ENCODE measurements around the gene MRC1.

The MRC1 gene

DNA sequence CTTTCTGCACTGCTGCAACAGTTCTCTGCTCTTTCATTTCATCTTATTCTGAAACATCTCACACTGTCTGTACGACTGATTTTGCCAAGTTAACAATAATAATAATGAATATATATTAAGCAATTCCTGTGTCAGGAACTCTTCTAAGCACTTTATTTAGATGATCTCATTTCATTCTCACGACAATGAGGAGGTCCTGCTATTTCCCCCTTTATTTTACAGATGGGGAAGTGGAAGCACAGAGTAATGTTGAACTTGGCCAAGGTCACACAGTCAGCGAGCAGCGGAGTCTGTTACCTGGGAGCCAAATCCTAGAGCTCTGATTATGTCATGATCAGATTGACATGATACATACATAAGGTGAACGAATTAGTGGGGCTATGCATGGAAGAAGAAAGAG lies 5.8 kb downstream of the MRC1 start:
- Histone ChIP-seq H3K9ac (ENCODE audit: low read depth in 1 of 2, low read length in 2 of 2) (no peak overlapping the region), H3K9me3 (ENCODE audit: control insufficient read depth in 1 of 2, low read length in 2 of 2) (no peaks in the 10 kb centered on the region), H3K27me3 (ENCODE audit: control insufficient read depth in 1 of 2, insufficient read depth in 2 of 2, low read length in 2 of 2) (no peaks in the 10 kb centered on the region), H3K4me3 (ENCODE audit: low read depth in 1 of 2, low read length in 2 of 2) (no peak overlapping the region), H3K4me1 (ENCODE audit: control insufficient read depth in 1 of 2, insufficient read depth in 2 of 2, low read length in 2 of 2) (no peaks in the 10 kb centered on the region), H3K36me3 (ENCODE audit: control insufficient read depth in 1 of 2, insufficient read depth in 2 of 2, low read length in 2 of 2) (no peaks in the 10 kb centered on the region), H3K27ac (ENCODE audit: low read depth, low read length) (no peak overlapping the region)

DNA sequence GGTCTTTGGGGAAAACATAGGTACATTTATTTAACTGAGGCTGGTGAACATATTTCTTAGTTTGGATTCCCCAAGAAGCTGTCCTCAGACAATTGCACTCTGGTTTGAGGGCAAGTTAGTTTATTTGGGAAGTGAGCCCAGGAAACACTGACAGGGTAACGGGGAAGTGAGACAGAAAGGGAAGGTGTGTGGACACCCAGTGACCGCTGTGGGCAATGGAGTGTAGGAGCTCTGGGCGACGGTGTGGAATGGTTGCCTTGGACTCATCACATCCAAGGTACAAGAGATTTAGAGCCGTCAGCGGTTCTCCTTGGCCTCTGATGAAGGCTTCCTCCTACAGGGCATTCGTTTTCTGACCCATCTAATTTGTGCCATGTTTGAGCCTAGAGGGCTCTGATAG lies 7.1 kb downstream of the MRC1 start:
- Histone ChIP-seq H3K36me3 (ENCODE audit: control insufficient read depth in 1 of 2, insufficient read depth in 2 of 2, low read length in 2 of 2) (no peaks in the 10 kb centered on the region), H3K4me3 (ENCODE audit: low read depth in 1 of 2, low read length in 2 of 2) (no peak overlapping the region), H3K4me1 (ENCODE audit: control insufficient read depth in 1 of 2, insufficient read depth in 2 of 2, low read length in 2 of 2) (no peaks in the 10 kb centered on the region), H3K27ac (ENCODE audit: low read depth, low read length) (no peak overlapping the region), H3K9me3 (ENCODE audit: control insufficient read depth in 1 of 2, low read length in 2 of 2) (no peaks in the 10 kb centered on the region), H3K9ac (ENCODE audit: low read depth in 1 of 2, low read length in 2 of 2) (no peak overlapping the region), H3K27me3 (ENCODE audit: control insufficient read depth in 1 of 2, insufficient read depth in 2 of 2, low read length in 2 of 2) (no peaks in the 10 kb centered on the region)

GRCh38 chr10:17817316-17817715 lies 8.2 kb downstream of the MRC1 start:
- Histone ChIP-seq H3K36me3 (ENCODE audit: control insufficient read depth in 1 of 2, insufficient read depth in 2 of 2, low read length in 2 of 2) (no peaks in the 10 kb centered on the region), H3K4me1 (ENCODE audit: control insufficient read depth in 1 of 2, insufficient read depth in 2 of 2, low read length in 2 of 2) (no peaks in the 10 kb centered on the region), H3K27me3 (ENCODE audit: control insufficient read depth in 1 of 2, insufficient read depth in 2 of 2, low read length in 2 of 2) (no peaks in the 10 kb centered on the region), H3K4me3 (ENCODE audit: low read depth in 1 of 2, low read length in 2 of 2) (no peak overlapping the region), H3K9ac (ENCODE audit: low read depth in 1 of 2, low read length in 2 of 2) (no peak overlapping the region), H3K27ac (ENCODE audit: low read depth, low read length) (no peak overlapping the region), H3K9me3 (ENCODE audit: control insufficient read depth in 1 of 2, low read length in 2 of 2) (no peaks in the 10 kb centered on the region)

- no peaks in the 10 kb centered on the region for H3K4me1 ChIP-seq (ENCODE audit: control insufficient read depth in 1 of 2, insufficient read depth in 2 of 2, low read length in 2 of 2)
- H3K36me3 ChIP-seq (ENCODE audit: control insufficient read depth in 1 of 2, insufficient read depth in 2 of 2, low read length in 2 of 2), result no peaks in the 10 kb centered on the region
- H3K27me3 ChIP-seq (ENCODE audit: control insufficient read depth in 1 of 2, insufficient read depth in 2 of 2, low read length in 2 of 2), result no peaks in the 10 kb centered on the region
- H3K9me3 ChIP-seq (ENCODE audit: control insufficient read depth in 1 of 2, low read length in 2 of 2), result no peaks in the 10 kb centered on the region
- no peak overlapping the region for H3K4me3 ChIP-seq (ENCODE audit: low read depth in 1 of 2, low read length in 2 of 2)
- H3K27ac ChIP-seq (ENCODE audit: low read depth, low read length), result no peak overlapping the region
- H3K9ac ChIP-seq (ENCODE audit: low read depth in 1 of 2, low read length in 2 of 2), result no peak overlapping the region
These were observed 8.6 kb downstream of the MRC1 start for GRCh38 chr10:17817790-17818189.

GRCh38 chr10:17819836-17820235 lies 10.7 kb downstream of the MRC1 start:
- Histone ChIP-seq H3K27me3 (ENCODE audit: control insufficient read depth in 1 of 2, insufficient read depth in 2 of 2, low read length in 2 of 2) (no peaks in the 10 kb centered on the region), H3K4me3 (ENCODE audit: low read depth in 1 of 2, low read length in 2 of 2) (no peak overlapping the region), H3K4me1 (ENCODE audit: control insufficient read depth in 1 of 2, insufficient read depth in 2 of 2, low read length in 2 of 2) (no peaks in the 10 kb centered on the region), H3K27ac (ENCODE audit: low read depth, low read length) (no peak overlapping the region), H3K9ac (ENCODE audit: low read depth in 1 of 2, low read length in 2 of 2) (no peak overlapping the region), H3K36me3 (ENCODE audit: control insufficient read depth in 1 of 2, insufficient read depth in 2 of 2, low read length in 2 of 2) (no peaks in the 10 kb centered on the region), H3K9me3 (ENCODE audit: control insufficient read depth in 1 of 2, low read length in 2 of 2) (no peaks in the 10 kb centered on the region)

DNA sequence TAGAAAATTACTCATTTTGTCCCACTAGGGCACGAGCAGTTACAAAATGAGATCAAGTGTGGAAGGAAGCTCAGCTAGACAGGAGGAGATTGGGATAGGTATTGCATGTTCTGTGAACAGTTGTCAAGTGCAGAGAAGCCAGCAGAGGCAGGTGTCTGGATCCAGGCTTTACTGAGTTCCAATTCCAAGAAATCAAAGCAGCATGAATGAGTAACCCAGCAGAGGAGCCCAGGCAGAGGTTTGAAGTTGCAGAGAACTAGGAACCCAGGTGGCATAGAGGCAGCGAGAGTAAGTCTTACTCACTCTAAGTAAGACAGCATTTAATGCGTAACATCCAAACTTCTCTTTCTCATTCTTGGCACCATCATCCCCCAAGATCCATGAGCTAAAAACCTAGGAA lies 11.8 kb downstream of the MRC1 start:
- Histone ChIP-seq H3K27ac (ENCODE audit: low read depth, low read length) (no peak overlapping the region), H3K9ac (ENCODE audit: low read depth in 1 of 2, low read length in 2 of 2) (no peak overlapping the region), H3K27me3 (ENCODE audit: control insufficient read depth in 1 of 2, insufficient read depth in 2 of 2, low read length in 2 of 2) (no peaks in the 10 kb centered on the region), H3K4me3 (ENCODE audit: low read depth in 1 of 2, low read length in 2 of 2) (no peak overlapping the region), H3K9me3 (ENCODE audit: control insufficient read depth in 1 of 2, low read length in 2 of 2) (no peaks in the 10 kb centered on the region), H3K36me3 (ENCODE audit: control insufficient read depth in 1 of 2, insufficient read depth in 2 of 2, low read length in 2 of 2) (no peaks in the 10 kb centered on the region), H3K4me1 (ENCODE audit: control insufficient read depth in 1 of 2, insufficient read depth in 2 of 2, low read length in 2 of 2) (no peaks in the 10 kb centered on the region)

DNA sequence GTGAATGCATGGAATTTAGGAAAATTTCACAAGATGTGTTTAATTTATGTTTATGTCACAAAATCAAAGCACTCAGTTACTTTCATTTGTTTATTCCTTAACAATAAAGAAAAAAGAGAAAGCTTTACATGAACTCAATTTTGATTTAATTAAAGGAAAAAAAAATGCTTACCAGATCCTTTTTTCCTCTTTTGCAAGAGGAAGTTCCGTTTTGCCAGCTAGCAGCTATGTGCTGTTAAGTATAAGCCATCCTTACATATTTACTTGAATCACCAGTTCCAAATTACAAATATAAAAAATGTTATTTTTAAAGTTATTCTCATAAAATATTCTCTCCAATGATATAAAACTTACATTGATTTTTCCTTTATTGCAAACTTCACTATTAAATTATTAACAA lies 12.7 kb downstream of the MRC1 start:
- Histone ChIP-seq H3K4me1 (ENCODE audit: control insufficient read depth in 1 of 2, insufficient read depth in 2 of 2, low read length in 2 of 2) (no peaks in the 10 kb centered on the region), H3K9ac (ENCODE audit: low read depth in 1 of 2, low read length in 2 of 2) (no peak overlapping the region), H3K9me3 (ENCODE audit: control insufficient read depth in 1 of 2, low read length in 2 of 2) (no peaks in the 10 kb centered on the region), H3K27ac (ENCODE audit: low read depth, low read length) (no peak overlapping the region), H3K36me3 (ENCODE audit: control insufficient read depth in 1 of 2, insufficient read depth in 2 of 2, low read length in 2 of 2) (no peaks in the 10 kb centered on the region), H3K4me3 (ENCODE audit: low read depth in 1 of 2, low read length in 2 of 2) (no peak overlapping the region), H3K27me3 (ENCODE audit: control insufficient read depth in 1 of 2, insufficient read depth in 2 of 2, low read length in 2 of 2) (no peaks in the 10 kb centered on the region)

DNA sequence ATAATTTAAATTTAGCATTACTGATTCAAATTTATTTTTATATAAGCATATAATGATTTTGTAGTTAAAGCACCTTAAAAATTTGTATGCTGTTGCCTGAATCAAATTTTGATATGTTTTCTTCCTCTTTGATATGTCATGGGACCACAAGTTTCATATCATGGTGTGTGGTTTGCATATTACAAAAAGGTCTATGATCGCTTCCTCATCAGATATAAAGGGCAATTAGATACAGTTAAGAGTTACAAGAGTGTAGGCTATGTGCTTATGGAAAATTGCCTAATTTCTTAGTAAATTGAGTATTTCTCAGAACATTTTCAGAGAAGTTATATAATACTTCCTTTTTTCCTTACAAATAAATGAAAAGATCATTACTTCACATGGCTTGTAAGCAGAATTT lies 22.2 kb downstream of the MRC1 start:
- no peaks in the 10 kb centered on the region for H3K9me3 ChIP-seq (ENCODE audit: control insufficient read depth in 1 of 2, low read length in 2 of 2)
- no peak overlapping the region for H3K4me3 ChIP-seq (ENCODE audit: low read depth in 1 of 2, low read length in 2 of 2)
- no peaks in the 10 kb centered on the region for H3K27me3 ChIP-seq (ENCODE audit: control insufficient read depth in 1 of 2, insufficient read depth in 2 of 2, low read length in 2 of 2)
- no peak overlapping the region for H3K9ac ChIP-seq (ENCODE audit: low read depth in 1 of 2, low read length in 2 of 2)
- no peaks in the 10 kb centered on the region for H3K4me1 ChIP-seq (ENCODE audit: control insufficient read depth in 1 of 2, insufficient read depth in 2 of 2, low read length in 2 of 2)
- no peak overlapping the region for H3K27ac ChIP-seq (ENCODE audit: low read depth, low read length)
- no peaks in the 10 kb centered on the region for H3K36me3 ChIP-seq (ENCODE audit: control insufficient read depth in 1 of 2, insufficient read depth in 2 of 2, low read length in 2 of 2)

- no peaks in the 10 kb centered on the region for H3K9me3 ChIP-seq (ENCODE audit: control insufficient read depth in 1 of 2, low read length in 2 of 2)
- H3K4me1 ChIP-seq (ENCODE audit: control insufficient read depth in 1 of 2, insufficient read depth in 2 of 2, low read length in 2 of 2), result no peaks in the 10 kb centered on the region
- H3K9ac ChIP-seq (ENCODE audit: low read depth in 1 of 2, low read length in 2 of 2), result no peak overlapping the region
- H3K36me3 ChIP-seq (ENCODE audit: control insufficient read depth in 1 of 2, insufficient read depth in 2 of 2, low read length in 2 of 2), result no peaks in the 10 kb centered on the region
- no peaks in the 10 kb centered on the region for H3K27me3 ChIP-seq (ENCODE audit: control insufficient read depth in 1 of 2, insufficient read depth in 2 of 2, low read length in 2 of 2)
- H3K4me3 ChIP-seq (ENCODE audit: low read depth in 1 of 2, low read length in 2 of 2), result no peak overlapping the region
- H3K27ac ChIP-seq (ENCODE audit: low read depth, low read length), result no peak overlapping the region
These were observed 22.7 kb downstream of the MRC1 start for GRCh38 chr10:17831896-17832295.

DNA sequence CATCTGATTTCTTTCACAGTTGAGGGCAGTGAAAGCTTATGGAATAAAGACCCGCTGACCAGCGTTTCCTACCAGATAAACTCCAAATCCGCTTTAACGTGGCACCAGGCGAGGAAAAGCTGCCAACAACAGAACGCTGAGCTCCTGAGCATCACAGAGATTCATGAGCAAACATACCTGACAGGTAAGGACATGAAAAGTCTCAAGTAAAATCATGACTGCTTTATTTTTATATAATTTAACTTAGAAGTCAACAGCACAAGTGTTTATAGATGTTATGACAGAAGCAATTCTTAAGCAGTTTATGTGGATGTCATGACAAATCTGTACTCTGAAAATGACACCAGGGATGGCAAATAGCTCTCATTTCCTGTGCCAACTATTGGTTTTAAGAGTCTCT lies 24.5 kb downstream of the MRC1 start:
- Histone ChIP-seq H3K27me3 (ENCODE audit: control insufficient read depth in 1 of 2, insufficient read depth in 2 of 2, low read length in 2 of 2) (no peaks in the 10 kb centered on the region), H3K4me3 (ENCODE audit: low read depth in 1 of 2, low read length in 2 of 2) (no peak overlapping the region), H3K9me3 (ENCODE audit: control insufficient read depth in 1 of 2, low read length in 2 of 2) (no peaks in the 10 kb centered on the region), H3K4me1 (ENCODE audit: control insufficient read depth in 1 of 2, insufficient read depth in 2 of 2, low read length in 2 of 2) (no peaks in the 10 kb centered on the region), H3K27ac (ENCODE audit: low read depth, low read length) (no peak overlapping the region), H3K9ac (ENCODE audit: low read depth in 1 of 2, low read length in 2 of 2) (no peak overlapping the region), H3K36me3 (ENCODE audit: control insufficient read depth in 1 of 2, insufficient read depth in 2 of 2, low read length in 2 of 2) (no peaks in the 10 kb centered on the region)

DNA sequence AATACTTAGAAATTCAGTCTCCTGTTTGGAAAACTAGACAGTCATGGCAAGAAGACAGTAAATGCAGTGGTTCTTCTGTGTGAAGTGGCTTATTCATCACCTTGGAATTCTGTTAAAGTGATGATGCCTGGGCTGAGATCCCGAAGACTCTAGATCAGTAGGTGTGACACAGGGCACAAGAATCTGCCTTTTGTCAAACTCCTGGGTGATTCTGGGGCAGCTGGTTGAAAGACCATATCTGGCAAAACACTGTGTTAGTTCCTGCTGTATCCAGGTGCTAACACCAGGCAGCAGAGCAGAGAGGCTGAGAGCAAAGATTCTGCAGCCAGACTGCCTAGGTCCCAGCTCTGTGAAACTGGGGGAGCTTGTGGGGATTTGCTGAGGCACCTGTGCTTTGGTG lies 26.5 kb downstream of the MRC1 start:
- H3K4me3 ChIP-seq (ENCODE audit: low read depth in 1 of 2, low read length in 2 of 2), result no peak overlapping the region
- no peaks in the 10 kb centered on the region for H3K9me3 ChIP-seq (ENCODE audit: control insufficient read depth in 1 of 2, low read length in 2 of 2)
- H3K9ac ChIP-seq (ENCODE audit: low read depth in 1 of 2, low read length in 2 of 2), result no peak overlapping the region
- no peaks in the 10 kb centered on the region for H3K36me3 ChIP-seq (ENCODE audit: control insufficient read depth in 1 of 2, insufficient read depth in 2 of 2, low read length in 2 of 2)
- no peaks in the 10 kb centered on the region for H3K27me3 ChIP-seq (ENCODE audit: control insufficient read depth in 1 of 2, insufficient read depth in 2 of 2, low read length in 2 of 2)
- H3K27ac ChIP-seq (ENCODE audit: low read depth, low read length), result no peak overlapping the region
- H3K4me1 ChIP-seq (ENCODE audit: control insufficient read depth in 1 of 2, insufficient read depth in 2 of 2, low read length in 2 of 2), result no peaks in the 10 kb centered on the region
